Measurements from ENCODE around the gene IGSF9B.

DNA sequence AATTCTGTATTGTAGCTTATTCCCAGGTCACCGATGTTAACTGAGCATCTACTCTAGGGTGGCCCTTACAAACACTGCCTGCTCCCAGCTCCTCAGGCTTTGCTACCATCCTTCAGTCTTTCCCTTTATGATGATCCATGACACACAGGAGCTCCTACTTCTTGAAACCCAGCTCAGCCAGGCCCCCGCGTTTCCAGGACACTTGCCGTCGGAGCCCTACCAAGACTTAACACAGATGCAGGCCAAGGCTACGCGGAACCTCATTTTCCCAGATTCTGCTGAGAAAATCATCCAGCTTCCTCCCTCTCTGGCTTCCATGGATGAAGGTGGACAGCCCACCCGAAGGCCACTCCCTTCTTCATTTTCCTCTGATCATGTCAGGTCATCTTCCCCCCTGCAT is 18.6 kb downstream of the IGSF9B start:
- TF ChIP-seq, protein P1, sequence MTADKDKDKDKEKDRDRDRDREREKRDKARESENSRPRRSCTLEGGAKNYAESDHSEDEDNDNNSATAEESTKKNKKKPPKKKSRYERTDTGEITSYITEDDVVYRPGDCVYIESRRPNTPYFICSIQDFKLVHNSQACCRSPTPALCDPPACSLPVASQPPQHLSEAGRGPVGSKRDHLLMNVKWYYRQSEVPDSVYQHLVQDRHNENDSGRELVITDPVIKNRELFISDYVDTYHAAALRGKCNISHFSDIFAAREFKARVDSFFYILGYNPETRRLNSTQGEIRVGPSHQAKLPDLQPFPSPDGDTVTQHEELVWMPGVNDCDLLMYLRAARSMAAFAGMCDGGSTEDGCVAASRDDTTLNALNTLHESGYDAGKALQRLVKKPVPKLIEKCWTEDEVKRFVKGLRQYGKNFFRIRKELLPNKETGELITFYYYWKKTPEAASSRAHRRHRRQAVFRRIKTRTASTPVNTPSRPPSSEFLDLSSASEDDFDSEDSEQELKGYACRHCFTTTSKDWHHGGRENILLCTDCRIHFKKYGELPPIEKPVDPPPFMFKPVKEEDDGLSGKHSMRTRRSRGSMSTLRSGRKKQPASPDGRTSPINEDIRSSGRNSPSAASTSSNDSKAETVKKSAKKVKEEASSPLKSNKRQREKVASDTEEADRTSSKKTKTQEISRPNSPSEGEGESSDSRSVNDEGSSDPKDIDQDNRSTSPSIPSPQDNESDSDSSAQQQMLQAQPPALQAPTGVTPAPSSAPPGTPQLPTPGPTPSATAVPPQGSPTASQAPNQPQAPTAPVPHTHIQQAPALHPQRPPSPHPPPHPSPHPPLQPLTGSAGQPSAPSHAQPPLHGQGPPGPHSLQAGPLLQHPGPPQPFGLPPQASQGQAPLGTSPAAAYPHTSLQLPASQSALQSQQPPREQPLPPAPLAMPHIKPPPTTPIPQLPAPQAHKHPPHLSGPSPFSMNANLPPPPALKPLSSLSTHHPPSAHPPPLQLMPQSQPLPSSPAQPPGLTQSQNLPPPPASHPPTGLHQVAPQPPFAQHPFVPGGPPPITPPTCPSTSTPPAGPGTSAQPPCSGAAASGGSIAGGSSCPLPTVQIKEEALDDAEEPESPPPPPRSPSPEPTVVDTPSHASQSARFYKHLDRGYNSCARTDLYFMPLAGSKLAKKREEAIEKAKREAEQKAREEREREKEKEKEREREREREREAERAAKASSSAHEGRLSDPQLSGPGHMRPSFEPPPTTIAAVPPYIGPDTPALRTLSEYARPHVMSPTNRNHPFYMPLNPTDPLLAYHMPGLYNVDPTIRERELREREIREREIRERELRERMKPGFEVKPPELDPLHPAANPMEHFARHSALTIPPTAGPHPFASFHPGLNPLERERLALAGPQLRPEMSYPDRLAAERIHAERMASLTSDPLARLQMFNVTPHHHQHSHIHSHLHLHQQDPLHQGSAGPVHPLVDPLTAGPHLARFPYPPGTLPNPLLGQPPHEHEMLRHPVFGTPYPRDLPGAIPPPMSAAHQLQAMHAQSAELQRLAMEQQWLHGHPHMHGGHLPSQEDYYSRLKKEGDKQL (CRISPR knock-in tag; IDR thresholded peaks at IDR 0.05; ENCODE audit: low read depth), result no peak
- no peak for TF ChIP-seq NFE2L2 (IDR thresholded peaks at IDR 0.05; ENCODE audit: low read length)
